B cell (primary cell): ENCODE data around the gene NFATC2. TPM values are rescaled to one million over a fixed set of nuclear protein-coding genes. Genes with fewer than 3 reads are reported as not detected.
A peak's percentile ranks its signal among the peaks of the same experiment; 100 is the strongest.

Experiments used
- ATAC-seq: fragments of 200-7000 bp; cut with Tn5 transposase; one replicate; pipeline ENCODE4 v1.10.0; 2021; ENCODE audit warnings: low read depth, mild to moderate bottlenecking, moderate number of reproducible peaks, moderate library complexity
- CTCF ChIA-PET: fragments of 350-600 bp; sonication (Branson Sonifier 250); formaldehyde crosslinking; loops from one replicate; lab custom pipeline; 2021; ENCODE audit warnings: antibody characterized with exemption, inconsistent platforms; lab: Charles Lee
- POLR2A ChIA-PET: fragments of 350-600 bp; sonication (Branson Sonifier 250); formaldehyde crosslinking; loops from one replicate; lab custom pipeline; 2021; ENCODE audit warnings: antibody characterized with exemption; lab: Charles Lee
- DNase-seq: peaks from one replicate; pipeline ENCODE4 v3.0.0; 2013
- H2AFZ ChIP-seq: 2 replicates; pipeline ENCODE4 v1.6.1; 2012; ENCODE audit warnings: mild to moderate bottlenecking, low read depth, low read length; ENCODE audit not compliant: insufficient read depth, poor library complexity, severe bottlenecking
- H3K27ac ChIP-seq, 2 donors: 1 replicate in 1 of 2; 2 replicates in 1 of 2; pipeline ENCODE4 v1.5.1; 2012 to 2013; ENCODE audit warnings: low read length in 2 of 2, mild to moderate bottlenecking in 2 of 2, moderate library complexity in 1 of 2
- H3K27me3 ChIP-seq, 4 experiments: fragments of 200-600 bp in 1 of 4; sonication (generic) in 1 of 4; replicated peaks in 1 of 4; 1 replicate in 2 of 4; 2 replicates in 2 of 4; pipeline versions ENCODE4 v1.6.1 to v1.7.0; 2013 to 2016; ENCODE audit warnings: low read length in 3 of 4, mild to moderate bottlenecking in 2 of 4, mixed read lengths in 1 of 4, moderate library complexity in 1 of 4; ENCODE audit not compliant: insufficient read depth in 4 of 4, control insufficient read depth in 3 of 4; ENCODE audit errors: control extremely low read depth in 1 of 4
- H3K36me3 ChIP-seq, 2 experiments: replicated peaks in 1 of 2; 1 replicate in 1 of 2; 2 replicates in 1 of 2; pipeline versions ENCODE4 v1.6.1 to v1.7.1; 2013; ENCODE audit warnings: low read length in 1 of 2; ENCODE audit not compliant: insufficient read depth in 2 of 2, control insufficient read depth in 1 of 2; ENCODE audit errors: control extremely low read depth in 1 of 2, extremely low read depth in 1 of 2
- H3K4me1 ChIP-seq, 2 donors: fragments of 200-600 bp in 1 of 2; sonication (generic) in 1 of 2; 1 replicate in 1 of 2; 2 replicates in 1 of 2; pipeline versions ENCODE4 v1.5.1 to v1.6.1; 2013 to 2017; ENCODE audit warnings: low read length in 2 of 2; ENCODE audit not compliant: control insufficient read depth in 2 of 2, insufficient read depth in 2 of 2
- H3K4me2 ChIP-seq: replicated peaks from 2 replicates; pipeline ENCODE3; 2012; ENCODE audit warnings: mild to moderate bottlenecking, low read depth, low read length; ENCODE audit not compliant: poor library complexity, severe bottlenecking
- H3K4me3 ChIP-seq, 5 experiments: fragments of 200-600 bp in 1 of 5; sonication (generic) in 1 of 5; 1 replicate in 3 of 5; 2 replicates in 2 of 5; pipeline versions ENCODE4 v1.5.1 to v1.7.0; 2011 to 2016; ENCODE audit warnings: low read length in 4 of 5, mild to moderate bottlenecking in 4 of 5, low read depth in 2 of 5, control low read depth in 1 of 5, moderate library complexity in 1 of 5; ENCODE audit not compliant: insufficient read depth in 1 of 5; ENCODE audit errors: control extremely low read depth in 1 of 5, extremely low read depth in 1 of 5
- H3K79me2 ChIP-seq: fragments of 200-600 bp; sonication (generic); one replicate; pipeline ENCODE4 v1.6.0; 2016; ENCODE audit warnings: low read length; ENCODE audit not compliant: control insufficient read depth, insufficient read depth
- H3K9ac ChIP-seq: fragments of 200-600 bp; sonication (generic); 2 replicates; pipeline ENCODE4 v1.6.1; 2017; ENCODE audit warnings: mild to moderate bottlenecking, low read length, moderate library complexity
- H3K9me3 ChIP-seq, 3 donors: one replicate each; pipeline versions ENCODE4 v1.6.1 to v1.7.1; 2013; ENCODE audit warnings: low read length in 2 of 3; ENCODE audit not compliant: control insufficient read depth in 2 of 3, insufficient read depth in 1 of 3; ENCODE audit errors: control extremely low read depth in 1 of 3
- H4K20me1 ChIP-seq: 2 replicates; pipeline ENCODE4 v1.6.0; 2012; ENCODE audit warnings: mild to moderate bottlenecking, low read length; ENCODE audit not compliant: insufficient read depth, control insufficient read depth, poor library complexity, severe bottlenecking
- H3K27ac Mint-ChIP-seq: one replicate; pipeline ENCODE4 v1.8.0; 2021; ENCODE audit warnings: mixed read lengths
- H3K27me3 Mint-ChIP-seq: one replicate; pipeline ENCODE4 v1.8.0; 2021; ENCODE audit warnings: mixed read lengths
- H3K4me1 Mint-ChIP-seq: one replicate; pipeline ENCODE4 v1.8.0; 2021; ENCODE audit warnings: mixed read lengths
- H3K4me3 Mint-ChIP-seq: one replicate; pipeline ENCODE4 v1.8.0; 2021; ENCODE audit warnings: mixed read lengths
- H3K9me3 Mint-ChIP-seq: one replicate; pipeline ENCODE4 v1.8.0; 2022; ENCODE audit warnings: mixed read lengths; ENCODE audit not compliant: insufficient read depth
- EZH2 ChIP-seq: IDR thresholded peaks from 2 replicates; pipeline ENCODE4 v1.6.1; 2012; ENCODE audit warnings: borderline replicate concordance, low read depth, mild to moderate bottlenecking, moderate library complexity, low read length; ENCODE audit not compliant: insufficient read depth, poor library complexity, severe bottlenecking
- WGBS: methylation state at CpG from one replicate; pipeline ENCODE4 v1.1.5; 2013; ENCODE audit warnings: missing lambda C conversion rate; ENCODE audit not compliant: insufficient coverage; 5-methylcytosine and 5-hydroxymethylcytosine counted together
- intact Hi-C: fragments of 100-400 bp; cut with micrococcal nuclease; formaldehyde crosslinking; loops from one replicate; pipeline ENCODE4 v1.10.0; 2022
- polyA plus RNA-seq: library from polyadenylated mRNA; depleted of rRNA; stranded (reverse); fragments of >200 nt; gene quantifications from 2 replicates; pipeline ENCODE4 v1.2.3, GENCODE V29; 2012
- total RNA-seq, 2 donors: library from RNA; stranded (reverse); fragments of 120-200 nt in 1 of 2; gene quantifications; 1 replicate in 1 of 2; 2 replicates in 1 of 2; pipeline versions ENCODE4 v1.2.3 to v1.2.4, GENCODE V29; 2013 to 2022
- TF ChIP-seq, protein P1 (sequence below): fragments of 200-600 bp; IDR thresholded peaks from one replicate; pipeline ENCODE4 v1.8.0; 2022; ENCODE audit warnings: antibody characterized with exemption, mild to moderate bottlenecking

NFATC2 gene
- total and polyA plus RNA-seq, 2 donors (not counting 1 experiment from before 2014, with no cell fraction given) = 10.1 to 38.0 TPM

DNA sequence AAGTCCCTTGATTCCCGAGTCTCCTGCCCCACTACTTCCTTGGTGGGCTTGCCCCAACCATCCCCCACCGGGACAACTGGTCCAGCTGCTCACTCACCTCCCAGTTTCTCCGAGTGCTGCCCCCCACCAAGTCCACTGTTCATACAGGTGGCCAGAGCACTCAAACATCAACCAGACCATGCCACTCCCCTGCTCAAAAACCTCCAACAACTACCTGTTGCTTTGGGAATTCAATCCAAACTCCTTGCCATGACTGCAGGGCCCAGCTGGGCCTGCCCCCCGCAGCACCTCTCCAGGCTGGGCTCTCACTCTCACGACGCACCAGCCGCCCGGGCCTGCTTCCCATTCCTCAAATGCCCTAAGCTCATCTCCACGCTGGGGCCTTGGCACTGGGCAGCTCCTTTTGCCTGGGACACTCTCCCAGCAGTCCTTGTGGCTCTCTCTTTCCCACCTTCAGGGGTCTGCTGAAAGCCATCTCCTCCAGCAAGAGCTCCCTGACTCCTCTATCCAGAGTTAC lies 97.5 kb downstream of the NFATC2 start:
- Histone ChIP-seq H3K27me3 (no peaks in the 10 kb centered on the region), H2AFZ (no peak overlapping the region), H3K9me3 (peaks cover 0 to 6% (median 0%) of the 10 kb centered on the region in 3 donors), H4K20me1 (peaks cover 27% of the 10 kb centered on the region), H3K4me1 (peaks cover 9 to 14% of the 10 kb centered on the region in 2 donors), H3K36me3 (peaks cover 0 to 48% of the 10 kb centered on the region in 2 experiments), H3K9ac (no peak overlapping the region), H3K27ac (no peak overlapping the region), H3K4me3 (no peak overlapping the region), H3K79me2 (peaks cover 35% of the 10 kb centered on the region), H3K4me2 (no peak overlapping the region)
- 95% methylated on average over 9 of the region's 9 CpGs for WGBS
- no peaks in the 10 kb centered on the region for H3K27me3 Mint-ChIP-seq
- intact Hi-C loops = no loop called here
- no peaks in the 10 kb centered on the region for H3K9me3 Mint-ChIP-seq
- peak overlapping the region; percentile 20 for H3K27ac Mint-ChIP-seq
- peaks cover 22% of the 10 kb centered on the region for H3K4me1 Mint-ChIP-seq
- CTCF ChIA-PET = no interaction called here
- TF ChIP-seq EZH2 = no peak
- TF ChIP-seq, protein P1, sequence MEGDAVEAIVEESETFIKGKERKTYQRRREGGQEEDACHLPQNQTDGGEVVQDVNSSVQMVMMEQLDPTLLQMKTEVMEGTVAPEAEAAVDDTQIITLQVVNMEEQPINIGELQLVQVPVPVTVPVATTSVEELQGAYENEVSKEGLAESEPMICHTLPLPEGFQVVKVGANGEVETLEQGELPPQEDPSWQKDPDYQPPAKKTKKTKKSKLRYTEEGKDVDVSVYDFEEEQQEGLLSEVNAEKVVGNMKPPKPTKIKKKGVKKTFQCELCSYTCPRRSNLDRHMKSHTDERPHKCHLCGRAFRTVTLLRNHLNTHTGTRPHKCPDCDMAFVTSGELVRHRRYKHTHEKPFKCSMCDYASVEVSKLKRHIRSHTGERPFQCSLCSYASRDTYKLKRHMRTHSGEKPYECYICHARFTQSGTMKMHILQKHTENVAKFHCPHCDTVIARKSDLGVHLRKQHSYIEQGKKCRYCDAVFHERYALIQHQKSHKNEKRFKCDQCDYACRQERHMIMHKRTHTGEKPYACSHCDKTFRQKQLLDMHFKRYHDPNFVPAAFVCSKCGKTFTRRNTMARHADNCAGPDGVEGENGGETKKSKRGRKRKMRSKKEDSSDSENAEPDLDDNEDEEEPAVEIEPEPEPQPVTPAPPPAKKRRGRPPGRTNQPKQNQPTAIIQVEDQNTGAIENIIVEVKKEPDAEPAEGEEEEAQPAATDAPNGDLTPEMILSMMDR = no peak
- no peak overlapping the region for H3K4me3 Mint-ChIP-seq
- ATAC-seq (no peak), DNase-seq (no peak)
- POLR2A ChIA-PET = no interaction called here

DNA sequence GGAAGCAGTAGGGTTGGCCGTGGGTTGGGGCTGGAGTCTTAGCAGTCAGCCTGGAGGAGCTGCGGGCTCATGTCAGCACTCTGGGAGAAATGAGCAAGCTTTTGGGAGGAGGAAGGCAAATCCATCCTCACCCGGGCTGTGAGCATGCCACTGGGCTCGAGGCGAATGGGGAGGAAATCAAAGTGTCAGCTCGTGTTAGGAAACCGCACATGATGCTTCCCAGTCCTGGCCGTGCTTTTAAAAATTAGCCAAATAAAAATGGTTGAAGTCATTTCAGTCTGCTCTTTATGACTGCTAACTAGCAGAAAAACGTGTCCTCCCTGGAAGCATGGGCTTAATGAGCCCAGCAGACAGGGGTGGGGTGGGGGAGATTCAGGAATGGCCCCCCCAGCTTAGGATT lies 98.1 kb downstream of the NFATC2 start:
- ATAC-seq (no peak), DNase-seq (no peak)
- Histone ChIP-seq H3K79me2 (peaks cover 35% of the 10 kb centered on the region), H3K4me1 (peaks cover 9 to 17% of the 10 kb centered on the region in 2 donors), H3K4me3 (no peak overlapping the region), H3K36me3 (peaks cover 0 to 42% of the 10 kb centered on the region in 2 experiments), H3K9ac (no peak overlapping the region), H4K20me1 (peaks cover 27% of the 10 kb centered on the region), H3K27me3 (no peaks in the 10 kb centered on the region), H3K9me3 (peaks cover 0 to 6% (median 0%) of the 10 kb centered on the region in 3 donors), H2AFZ (no peak overlapping the region), H3K4me2 (no peak overlapping the region), H3K27ac (no peak overlapping the region)
- WGBS = 93% methylated on average over 9 of the region's 9 CpGs
- TF ChIP-seq, protein P1 = no peak
- no peak for TF ChIP-seq EZH2
- POLR2A ChIA-PET = no interaction called here
- no peaks in the 10 kb centered on the region for H3K27me3 Mint-ChIP-seq
- CTCF ChIA-PET = interaction anchor here (0.7 kb wide), 1 partner anchor 21 kb away, joined by 3 read pairs; no protein-coding TSS in a partner anchor
- H3K9me3 Mint-ChIP-seq = no peaks in the 10 kb centered on the region
- H3K27ac Mint-ChIP-seq = peak overlapping the region; percentile 37
- no peak overlapping the region for H3K4me3 Mint-ChIP-seq
- intact Hi-C loops = no loop called here
- H3K4me1 Mint-ChIP-seq = peaks cover 24% of the 10 kb centered on the region
